ENCODE results near the gene BDKRB2.

The BDKRB2 gene

DNA sequence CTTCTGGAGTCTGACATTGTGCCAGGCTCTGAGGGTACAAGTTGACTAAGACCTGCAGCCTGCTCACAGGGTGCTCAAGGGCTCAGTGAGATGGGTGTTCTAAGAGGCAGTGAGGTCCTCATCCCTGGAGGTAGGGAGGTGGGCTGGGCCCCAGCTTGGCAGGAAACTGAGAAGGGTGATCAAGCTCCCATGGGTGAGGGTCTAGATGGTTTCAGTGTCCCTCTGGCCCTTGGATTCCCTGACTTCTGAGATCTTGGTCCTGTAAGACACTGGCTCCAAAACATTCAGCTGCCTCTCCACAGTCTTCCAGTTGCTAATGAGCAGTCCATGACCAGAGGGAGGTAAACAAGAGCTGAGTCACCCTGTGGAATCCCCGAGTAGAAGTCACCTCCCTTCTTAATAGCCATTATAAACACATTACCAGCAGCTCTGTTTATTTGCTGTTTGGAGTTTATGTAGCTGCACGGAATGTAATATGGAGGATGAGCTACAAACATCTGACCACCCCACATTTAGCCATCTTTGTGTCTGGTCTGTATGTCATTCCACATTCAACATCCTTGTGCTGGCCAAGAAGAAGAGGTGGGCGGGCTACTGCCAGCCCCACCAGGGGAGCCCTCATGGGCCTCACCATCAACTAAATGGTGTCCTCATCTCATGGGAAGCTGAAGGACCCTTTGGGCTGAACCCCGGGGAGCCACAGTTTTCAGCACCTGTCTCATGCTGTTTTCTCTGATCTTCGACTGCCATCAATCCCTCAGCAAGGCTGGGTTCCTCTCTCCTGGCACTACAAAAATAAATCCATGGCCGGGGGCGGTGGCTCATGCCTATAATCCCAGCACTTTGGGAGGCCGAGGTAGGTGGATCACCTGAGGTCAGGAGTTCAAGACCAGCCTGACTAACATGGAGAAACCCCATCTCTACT is 37.2 kb upstream of the BDKRB2 start:
- in situ Hi-C loops (cut with MboI; ENCODE audit: low pct_unique_long_range_greater_than_20kb, low sequenced_read_pairs, unreplicated experiment), result no loop called here
- DNase-seq (ENCODE audit: low spot score), result no peak
- no peak for TF ChIP-seq CTCF (IDR thresholded peaks at IDR 0.05; ENCODE audit: extremely low read depth, insufficient read depth, missing control alignments)

DNA sequence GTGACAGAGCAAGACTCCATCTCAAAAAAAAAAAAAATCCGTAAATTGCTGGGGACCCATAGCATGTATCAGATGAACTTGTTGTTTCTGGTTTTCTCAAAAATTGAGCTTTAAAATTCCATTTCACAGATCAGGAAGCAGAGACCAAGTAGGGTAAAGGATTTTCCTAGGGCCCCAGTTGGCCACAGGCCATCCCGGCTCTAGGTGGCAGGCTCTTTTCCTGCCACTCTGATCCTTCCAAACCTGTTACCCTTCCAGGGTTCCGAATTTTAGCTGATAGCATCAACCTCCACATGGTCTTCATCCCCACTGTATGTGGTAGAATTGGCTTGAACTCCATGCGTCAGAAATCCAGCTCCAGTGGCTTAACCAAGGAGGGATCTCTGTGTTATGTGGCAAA is 36.1 kb upstream of the BDKRB2 start:
- DNase-seq (ENCODE audit: low spot score), result no peak
- in situ Hi-C loops (cut with MboI; ENCODE audit: low pct_unique_long_range_greater_than_20kb, low sequenced_read_pairs, unreplicated experiment), result no loop called here
- no peak for TF ChIP-seq CTCF (IDR thresholded peaks at IDR 0.05; ENCODE audit: extremely low read depth, insufficient read depth, missing control alignments)

DNA sequence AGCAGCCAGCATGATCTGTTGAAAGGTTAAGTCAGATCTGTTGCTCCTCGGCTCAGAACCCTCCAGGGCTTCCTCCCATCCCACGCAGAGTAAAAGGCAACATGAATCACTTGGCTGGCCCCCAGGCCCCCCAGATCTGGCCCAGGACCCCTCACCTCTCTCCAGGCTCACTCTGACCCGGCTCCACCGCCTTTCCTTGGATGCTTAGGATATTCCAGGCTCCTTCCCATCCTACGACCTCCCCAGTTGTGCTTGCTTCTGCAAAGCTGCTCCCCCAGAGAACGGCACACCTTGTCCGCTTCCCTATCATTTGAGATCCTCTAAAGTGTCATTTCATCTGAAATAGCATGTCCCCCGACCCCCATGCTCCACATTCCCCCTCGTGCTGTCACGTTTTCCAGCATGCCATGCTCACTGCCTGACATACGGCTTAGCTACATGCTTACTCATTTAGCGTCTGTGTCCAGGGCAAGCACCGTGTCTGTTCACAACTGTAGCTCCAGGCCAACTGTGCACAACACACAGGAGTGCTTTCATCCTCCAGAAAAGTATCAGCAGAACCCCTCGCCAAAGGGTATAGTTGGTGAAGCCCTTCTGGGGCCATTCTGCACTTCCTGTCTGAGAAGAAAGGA is 33.6 kb upstream of the BDKRB2 start:
- TF ChIP-seq CTCF (IDR thresholded peaks at IDR 0.05; ENCODE audit: extremely low read depth, insufficient read depth, missing control alignments), result no peak
- no peak for DNase-seq (ENCODE audit: low spot score)
- in situ Hi-C loops (cut with MboI; ENCODE audit: low pct_unique_long_range_greater_than_20kb, low sequenced_read_pairs, unreplicated experiment), result no loop called here

GRCh38 chr14:96173636-96174475 is 30.8 kb upstream of the BDKRB2 start:
- no peak for TF ChIP-seq CTCF (IDR thresholded peaks at IDR 0.05; ENCODE audit: extremely low read depth, insufficient read depth, missing control alignments)
- in situ Hi-C loops (cut with MboI; ENCODE audit: low pct_unique_long_range_greater_than_20kb, low sequenced_read_pairs, unreplicated experiment), result no loop called here
- no peak for DNase-seq (ENCODE audit: low spot score)

- TF ChIP-seq CTCF (IDR thresholded peaks at IDR 0.05; ENCODE audit: extremely low read depth, insufficient read depth, missing control alignments), result no peak
- DNase-seq (ENCODE audit: low spot score), result no peak
- in situ Hi-C loops (cut with MboI; ENCODE audit: low pct_unique_long_range_greater_than_20kb, low sequenced_read_pairs, unreplicated experiment), result no loop called here
Observed at GRCh38 chr14:96176275-96176674, 28.4 kb upstream of the BDKRB2 start.

- in situ Hi-C loops (cut with MboI; ENCODE audit: low pct_unique_long_range_greater_than_20kb, low sequenced_read_pairs, unreplicated experiment), result no loop called here
- DNase-seq (ENCODE audit: low spot score), result no peak
- TF ChIP-seq CTCF (IDR thresholded peaks at IDR 0.05; ENCODE audit: extremely low read depth, insufficient read depth, missing control alignments), result no peak
Observed at GRCh38 chr14:96176811-96177211, 27.8 kb upstream of the BDKRB2 start.
